Medulla oblongata (tissue), 1 donor: Measurements from ENCODE around the gene RAB26.
"Not testable (repeated sequence)": the region's sequence is repeated elsewhere in the genome, so short reads cannot be mapped to it uniquely, and the experiment has no call there.

Experiments
- DNase-seq: peaks from one replicate; pipeline ENCODE4 v3.0.0-alpha.2; 2015; ENCODE audit errors: extremely low spot score

RAB26 gene

DNA sequence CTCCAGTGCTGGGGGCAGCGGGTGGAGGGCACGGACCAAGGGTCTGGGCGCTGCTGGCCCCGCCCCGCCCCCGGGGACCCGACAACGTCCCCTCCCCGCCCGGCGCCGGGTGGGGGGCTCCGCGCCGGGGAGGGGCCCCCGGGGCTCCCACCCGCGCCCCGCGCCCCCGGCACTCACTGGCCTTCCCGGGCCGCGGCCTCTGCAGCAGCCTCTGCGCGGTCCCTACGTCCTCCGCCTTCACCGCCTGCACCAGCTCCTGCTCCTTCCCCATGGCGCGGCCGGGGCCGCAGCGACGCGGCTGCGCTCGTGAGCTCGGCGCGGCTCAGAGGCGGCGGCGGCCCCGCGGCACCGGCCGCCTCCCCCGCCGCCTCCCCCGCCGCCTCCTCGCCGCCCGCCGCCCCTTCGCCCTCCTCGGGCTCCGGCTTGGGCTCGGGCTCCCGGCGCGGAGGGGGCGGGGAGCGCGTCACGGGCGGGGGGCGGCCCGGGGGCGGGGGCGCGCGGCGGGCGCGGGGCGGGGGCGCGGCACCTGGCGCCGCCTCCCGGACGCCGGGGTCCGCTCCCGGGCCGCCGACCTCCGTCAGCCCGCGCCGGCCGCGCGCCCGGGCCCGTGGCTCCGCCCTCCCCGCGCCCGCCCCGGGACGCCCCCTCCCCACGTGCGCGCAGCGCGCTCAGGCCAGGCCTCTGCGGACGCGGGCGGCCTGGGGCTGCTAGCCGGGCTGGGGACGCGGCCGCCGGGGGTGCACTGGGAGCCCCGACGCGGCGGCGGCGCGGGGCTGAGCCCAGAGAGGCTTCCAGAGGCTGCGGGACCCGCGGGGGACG lies 47.9 kb downstream of the RAB26 start, which contains the start of gene CASKIN1:
Gene CASKIN1 (minus strand): TSS at position 444 of the 819 bp plus-strand sequence. CDS start 173 bp downstream, at position 271.
- no peak for DNase-seq

DNA sequence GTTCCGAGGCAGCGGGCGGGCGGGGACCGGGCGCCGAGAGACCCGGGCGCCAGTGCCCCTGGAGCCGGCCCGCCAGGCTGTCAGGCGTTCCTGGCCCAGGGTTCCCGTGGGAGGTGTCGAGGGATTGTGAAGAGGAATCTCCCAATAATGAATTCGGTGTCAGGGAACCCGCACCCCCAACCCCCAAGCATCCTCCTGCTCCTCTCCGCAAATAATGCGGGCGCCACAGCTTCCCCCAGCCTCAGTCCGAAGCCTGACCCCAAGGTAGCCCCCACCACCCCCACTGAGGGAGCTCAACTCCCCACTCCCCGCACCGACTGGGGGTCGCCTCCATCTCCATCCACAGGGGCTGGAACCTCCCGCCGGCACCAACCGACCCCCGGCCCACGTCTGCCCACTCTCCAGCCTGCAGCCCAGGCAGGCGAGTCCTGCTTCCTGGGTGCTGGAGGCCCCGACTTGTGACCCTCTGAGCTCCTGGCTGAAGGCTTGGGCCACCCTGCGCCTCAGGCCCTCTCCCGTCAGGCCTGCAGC lies 48.6 kb downstream of the RAB26 start:
- DNase-seq, result no peak

DNA sequence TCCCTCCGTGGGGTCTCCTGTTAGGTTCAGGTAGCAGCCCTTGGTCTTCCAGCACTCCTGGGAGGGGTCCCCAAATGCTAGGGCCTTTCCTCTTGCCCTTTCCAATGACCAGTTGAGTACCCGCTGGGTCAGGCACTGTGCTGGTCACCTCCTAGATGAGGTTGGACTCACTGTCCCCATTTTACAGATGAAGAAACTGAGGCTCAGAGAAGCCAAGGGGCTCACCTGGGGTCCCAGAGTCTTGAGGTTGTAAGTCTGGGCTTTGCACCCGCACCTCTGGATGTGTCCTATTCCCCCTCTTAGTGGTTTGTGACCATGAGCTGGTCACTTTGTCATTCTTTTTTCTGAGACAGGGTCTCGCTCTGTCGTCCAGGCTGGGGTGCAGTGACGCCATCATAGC lies 49.3 kb downstream of the RAB26 start:
- DNase-seq, result no peak

DNA sequence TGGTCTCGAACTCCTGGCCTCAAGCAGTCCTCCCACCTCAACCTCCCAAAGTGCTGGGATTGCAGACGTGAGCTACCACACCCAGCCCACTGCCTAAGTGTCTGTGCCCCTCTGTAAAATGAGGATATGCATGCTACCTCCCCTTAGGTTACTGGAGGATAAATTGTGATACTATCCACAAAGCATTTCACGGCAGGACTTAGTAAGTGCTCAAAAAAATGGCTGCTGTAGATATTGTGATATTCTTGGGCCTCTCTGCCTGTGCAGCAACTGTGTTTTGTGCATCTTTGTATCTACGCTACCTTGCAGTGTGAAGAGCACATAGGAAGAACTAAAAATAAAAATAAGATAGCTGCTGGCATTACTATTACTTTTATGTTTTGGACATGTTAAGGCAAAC lies 49.9 kb downstream of the RAB26 start:
- no peak for DNase-seq

DNA sequence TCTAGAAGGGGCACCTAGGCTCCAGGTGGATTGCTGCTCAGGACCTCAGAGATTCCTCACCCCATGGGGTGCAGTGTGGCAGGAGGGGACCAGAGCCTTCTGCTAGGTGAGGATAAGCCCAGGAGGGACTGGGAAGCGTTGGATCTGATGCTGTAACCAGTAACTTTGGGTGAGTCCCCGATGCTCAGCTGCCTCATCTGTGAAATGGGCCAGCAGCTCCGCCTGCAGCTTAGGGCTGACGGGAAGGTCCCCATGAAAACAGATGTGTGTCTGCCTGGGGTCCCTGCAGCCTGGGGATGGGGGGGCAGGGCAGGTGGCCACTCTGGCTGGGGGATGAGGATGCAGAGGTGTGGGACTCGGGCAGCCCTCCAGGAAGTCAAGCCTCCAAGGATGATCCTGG lies 50.7 kb downstream of the RAB26 start:
- no peak for DNase-seq

- no peak for DNase-seq
Observed at GRCh38 chr16:2199621-2200139, 51.3 kb downstream of the RAB26 start.

DNA sequence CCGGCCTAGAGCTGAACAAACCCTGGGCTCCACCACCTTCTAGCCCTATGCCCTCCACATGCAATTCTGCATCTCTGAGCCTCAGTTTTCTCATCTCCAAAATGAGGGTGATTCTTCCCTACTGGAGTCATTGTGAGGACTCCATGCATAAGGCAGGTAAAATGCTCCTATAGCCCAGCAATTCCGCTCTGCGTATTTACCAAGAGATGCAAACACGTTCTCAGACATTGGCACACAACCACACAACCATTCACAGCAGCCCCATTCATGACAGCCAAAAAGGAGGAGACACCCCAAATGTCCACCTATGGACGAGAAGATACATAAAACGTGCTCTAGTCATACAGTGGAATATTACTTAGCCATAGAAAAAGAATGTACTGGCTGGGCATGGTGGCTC lies 51.9 kb downstream of the RAB26 start:
- DNase-seq, result no peak

GRCh38 chr16:2203119-2203688 lies 54.8 kb downstream of the RAB26 start:
- not testable (repeated sequence) for DNase-seq
